Panc1 (cell line): ENCODE results near the gene TREX2. TPM values are rescaled to one million over a fixed set of nuclear protein-coding genes. Genes with fewer than 3 reads are reported as not detected.

Experiments
- total RNA-seq: library from RNA; stranded (reverse); gene quantifications from one replicate; pipeline ENCODE4 v1.2.1, GENCODE V29; 2021; ENCODE audit not compliant: unreplicated experiment

The TREX2 gene
- total RNA-seq, 1 experiment from 2014 or later, result 2.4 TPM

Other genes with a start within 250 kb of the TREX2 start
- not detected for gene PNMA6F, start 124.3 kb downstream of the TREX2 start, total RNA-seq
- gene ZNF275, start 111.9 kb downstream of the TREX2 start, total RNA-seq, result 5.0 TPM
- not detected for gene PNMA6E, start 44.7 kb downstream of the TREX2 start, total RNA-seq
- gene ZFP92, start 34.6 kb downstream of the TREX2 start, total RNA-seq, result 0.90 TPM
- gene HAUS7, start 24.5 kb upstream of the TREX2 start, total RNA-seq, result 59.9 TPM
- 2.9 TPM for gene BGN, start 48.9 kb upstream of the TREX2 start, total RNA-seq
- gene ATP2B3, start 71.6 kb upstream of the TREX2 start, total RNA-seq, result 0.21 TPM
- 42.1 TPM for gene CCNQ, start 153.1 kb upstream of the TREX2 start, total RNA-seq
- gene DUSP9, start 201.1 kb upstream of the TREX2 start, total RNA-seq, result 7.1 TPM
- 2.3 TPM for gene PNCK, start 227.8 kb upstream of the TREX2 start, total RNA-seq
- gene SLC6A8, start 241.9 kb upstream of the TREX2 start, total RNA-seq, result 125 TPM